SK-N-SH (cell line): ENCODE results near the gene LPCAT3.

Experiments used
- CTCF ChIP-seq: fragments of 200-600 bp; sonication (generic); IDR thresholded peaks from 2 replicates; pipeline ENCODE4 v1.6.1; 2017; ENCODE audit warnings: antibody characterized with exemption, mild to moderate bottlenecking, moderate library complexity
- RXRA ChIP-seq: IDR thresholded peaks from 2 replicates; pipeline ENCODE4 v1.4.0; 2012; ENCODE audit warnings: low read depth, mild to moderate bottlenecking, borderline replicate concordance

GRCh38 chr12:7046383-7047105 is 28.3 kb upstream of the LPCAT3 start:
- TF ChIP-seq CTCF (no peak), RXRA (no peak)
